ENCODE results near the gene SLC12A9.
A peak's percentile ranks its signal among the peaks of the same experiment; 100 is the strongest.

- TF ChIP-seq CTCF (tag by site-specific recombination; IDR thresholded peaks at IDR 0.05) (no peak), YY2 (tag by site-specific recombination; IDR thresholded peaks at IDR 0.05) (no peak), ZNF449 (tag by site-specific recombination; IDR thresholded peaks at IDR 0.05) (peak; percentile 58; the same call in 1 of the 2 replicates), ZNF843 (tag by site-specific recombination; IDR thresholded peaks at IDR 0.05) (no peak), PRDM10 (tag by site-specific recombination; IDR thresholded peaks at IDR 0.05) (no peak), ZBTB21 (tag by site-specific recombination; IDR thresholded peaks at IDR 0.05) (no peak), HOXA7 (CRISPR knock-in tag; IDR thresholded peaks at IDR 0.05; ENCODE audit: borderline replicate concordance) (no peak), ZNF175 (tag by site-specific recombination; IDR thresholded peaks at IDR 0.05) (no peak), PATZ1 (tag by site-specific recombination; IDR thresholded peaks at IDR 0.05) (no peak), MYNN (tag by site-specific recombination; IDR thresholded peaks at IDR 0.05; ENCODE audit: borderline replicate concordance) (no peak; the same call in 1 of the 2 replicates)
These were observed 35.9 kb downstream of the SLC12A9 start for GRCh38 chr7:100888291-100888987.
